ENCODE results near the gene CD69. TPM values are rescaled to one million over a fixed set of nuclear protein-coding genes. Genes with fewer than 3 reads are reported as not detected.

The CD69 gene
- total RNA-seq, 2 donors from 2014 or later, result 126 to 158 TPM

DNA sequence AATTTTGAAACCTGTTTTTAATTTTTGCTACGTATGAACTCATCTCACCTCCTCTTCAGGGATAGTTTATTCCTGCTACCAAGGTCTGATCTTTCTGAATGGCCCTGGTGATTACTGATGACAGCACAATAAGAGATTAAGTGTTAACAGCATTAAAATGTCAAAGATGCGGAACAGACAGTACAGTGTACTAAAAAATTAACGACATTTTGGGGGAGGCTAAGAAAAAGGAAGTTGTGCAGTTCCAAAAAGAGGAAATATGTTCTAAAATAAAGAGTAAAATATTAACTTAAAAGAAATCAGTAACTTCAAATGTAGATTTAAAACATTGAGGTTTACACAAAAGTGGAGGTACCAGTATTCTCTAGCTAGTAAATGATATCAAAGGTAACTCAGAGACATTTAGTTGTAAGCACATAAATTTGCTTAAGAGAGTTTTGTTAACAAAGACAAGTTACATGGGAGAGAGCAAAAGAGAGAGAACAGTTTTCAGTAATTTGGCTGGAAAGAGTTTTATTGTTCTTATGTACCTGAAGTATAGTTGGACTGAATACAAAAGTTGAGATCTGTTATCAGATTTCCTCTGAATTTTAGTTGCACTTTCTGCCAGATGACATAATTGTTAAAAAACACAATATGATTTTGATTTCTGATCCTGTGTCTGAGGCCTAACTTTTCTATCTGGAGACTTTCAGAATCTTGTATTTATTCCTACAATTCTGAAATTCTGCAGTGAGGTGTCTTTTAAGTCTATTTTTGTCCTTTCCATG, 23.6 kb downstream of the CD69 start:
- H3K27ac Mint-ChIP-seq, result peak overlapping the region; percentile 97
- no peak for DNase-seq

GRCh38 chr12:9735601-9736000, 25.1 kb downstream of the CD69 start:
- peaks cover 70% of the 10 kb centered on the region for H3K4me1 Mint-ChIP-seq (ENCODE audit: low read depth)
- no peak overlapping the region for H3K27ac Mint-ChIP-seq
- ATAC-seq (replicated peaks in 1 of 2), result no peak

More for the DNA sequence above, 23.6 kb downstream of the CD69 start:
- Mint-ChIP-seq H3K4me1 (ENCODE audit: low read depth) (peaks cover 63% of the 10 kb centered on the region), H3K27me3 (ENCODE audit: low read depth) (no peaks in the 10 kb centered on the region), H3K4me3 (peak overlapping the region; percentile 70 to 92), H3K36me3 (ENCODE audit: insufficient read depth in 2 of 2) (peaks cover 11 to 14% of the 10 kb centered on the region in 2 donors), H3K9me3 (peaks cover 0 to 5% of the 10 kb centered on the region in 2 donors)
- no peak for ATAC-seq (replicated peaks in 1 of 2)

DNA sequence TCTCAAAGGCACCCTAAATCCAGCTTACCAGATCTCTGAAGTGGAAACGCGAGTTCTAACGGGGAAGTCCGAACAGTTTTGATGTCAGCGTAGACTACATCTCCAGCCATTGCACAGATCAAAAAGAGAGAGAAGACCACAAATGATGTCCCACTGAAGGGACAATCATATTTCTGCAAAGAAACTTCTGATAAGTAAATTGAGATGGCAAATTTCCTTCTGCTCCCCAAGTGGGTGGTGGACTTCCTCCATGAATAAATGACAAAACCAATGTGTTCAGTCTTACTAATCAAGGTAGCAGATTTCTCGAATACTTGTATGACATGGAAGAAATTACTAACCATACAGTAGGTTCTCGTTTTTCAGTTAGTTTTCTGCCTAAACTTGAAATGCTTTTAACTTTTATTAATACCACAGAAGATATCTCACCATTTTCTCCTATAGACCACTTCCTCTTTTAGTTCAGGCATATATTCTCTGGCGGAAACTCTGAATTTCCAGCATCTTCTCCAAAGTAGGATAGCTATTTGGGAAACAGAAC, 27.7 kb downstream of the CD69 start, which contains the start of gene CLECL1:
Gene CLECL1 (minus strand): TSS at position 177 of the 541 bp plus-strand sequence.
- Mint-ChIP-seq H3K36me3 (ENCODE audit: insufficient read depth in 2 of 2) (no peaks in the 10 kb centered on the region), H3K27ac (peak within 1 kb of the TSS; percentile 91), H3K9me3 (peaks cover 0 to 2% of the 10 kb centered on the region in 2 donors), H3K4me1 (ENCODE audit: low read depth) (peaks cover 62% of the 10 kb centered on the region), H3K4me3 (peak within 1 kb of the TSS; percentile 79 to 89), H3K27me3 (ENCODE audit: low read depth) (no peaks in the 10 kb centered on the region)
- DNase-seq (no peak), ATAC-seq (replicated peaks in 1 of 2) (peak; percentile 83 to 87)

More at GRCh38 chr12:9735601-9736000, 25.1 kb downstream of the CD69 start:
- DNase-seq, result no peak
- Mint-ChIP-seq H3K4me3 (no peak overlapping the region), H3K36me3 (ENCODE audit: insufficient read depth in 2 of 2) (peaks cover 9 to 12% of the 10 kb centered on the region in 2 donors), H3K27me3 (ENCODE audit: low read depth) (no peaks in the 10 kb centered on the region), H3K9me3 (peaks cover 0 to 3% of the 10 kb centered on the region in 2 donors)

- peak; percentile 34 to 47 for ATAC-seq (replicated peaks in 1 of 2)
- no peaks in the 10 kb centered on the region for H3K27me3 Mint-ChIP-seq (ENCODE audit: low read depth)
- H3K27ac Mint-ChIP-seq, result peak overlapping the region; percentile 91
- no peaks in the 10 kb centered on the region for H3K36me3 Mint-ChIP-seq (ENCODE audit: insufficient read depth in 2 of 2)
- H3K4me3 Mint-ChIP-seq, result peak overlapping the region; percentile 79 to 89
- peaks cover 0 to 2% of the 10 kb centered on the region in 2 donors for H3K9me3 Mint-ChIP-seq
- DNase-seq, result no peak
- H3K4me1 Mint-ChIP-seq (ENCODE audit: low read depth), result peaks cover 50% of the 10 kb centered on the region
Measured at GRCh38 chr12:9731797-9732196, 28.9 kb downstream of the CD69 start.

DNA sequence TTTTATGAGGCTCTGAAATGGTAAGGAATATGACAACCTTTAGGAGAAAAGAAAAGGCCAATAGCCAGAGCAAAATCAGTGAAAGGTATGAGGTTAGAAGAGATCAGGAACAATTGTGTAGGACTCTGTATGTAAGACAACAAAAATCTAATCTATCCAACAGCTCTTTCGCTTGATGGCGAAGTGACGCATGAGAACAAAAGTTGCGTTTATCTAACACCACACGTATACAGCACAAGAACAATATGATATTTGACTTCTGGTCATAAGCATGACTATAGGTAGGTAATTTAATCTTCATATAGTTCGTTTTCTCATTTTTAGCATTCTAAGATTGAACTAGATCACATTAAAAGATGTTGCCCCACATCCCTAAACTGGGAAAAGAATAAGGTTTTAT, 29.3 kb downstream of the CD69 start:
- H3K36me3 Mint-ChIP-seq (ENCODE audit: insufficient read depth in 2 of 2), result no peaks in the 10 kb centered on the region

DNA sequence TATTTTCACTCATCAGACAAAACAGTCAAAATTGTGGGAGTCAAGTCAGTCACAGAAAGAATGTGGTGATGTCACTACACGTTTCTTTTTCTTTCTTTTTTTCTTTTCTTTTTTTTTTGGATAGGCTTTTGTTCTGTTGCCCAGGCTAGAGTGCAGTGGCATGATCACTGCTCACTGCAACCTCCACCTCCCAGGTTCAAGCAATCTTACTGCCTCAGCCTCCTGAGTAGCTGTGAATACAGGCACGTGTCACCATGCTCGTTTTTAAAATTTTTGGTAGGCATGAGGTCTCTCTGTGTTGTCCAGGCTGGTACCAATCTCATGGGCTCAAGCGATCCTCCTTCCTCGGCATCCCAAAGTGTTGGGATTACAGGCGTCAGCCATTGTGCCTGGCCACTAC, 30.1 kb downstream of the CD69 start:
- ATAC-seq (replicated peaks in 1 of 2), result no peak
- Mint-ChIP-seq H3K4me1 (ENCODE audit: low read depth) (peaks cover 42% of the 10 kb centered on the region), H3K4me3 (peak overlapping the region; percentile 79 to 89), H3K36me3 (ENCODE audit: insufficient read depth in 2 of 2) (no peaks in the 10 kb centered on the region), H3K27ac (no peak overlapping the region), H3K9me3 (peaks cover 0 to under 1% of the 10 kb centered on the region in 2 donors), H3K27me3 (ENCODE audit: low read depth) (no peaks in the 10 kb centered on the region)
- DNase-seq, result no peak

More for the DNA sequence above, 29.3 kb downstream of the CD69 start:
- no peak for ATAC-seq (replicated peaks in 1 of 2)
- no peaks in the 10 kb centered on the region for H3K27me3 Mint-ChIP-seq (ENCODE audit: low read depth)
- peaks cover 46% of the 10 kb centered on the region for H3K4me1 Mint-ChIP-seq (ENCODE audit: low read depth)
- H3K9me3 Mint-ChIP-seq, result peaks cover 0 to 2% of the 10 kb centered on the region in 2 donors
- no peak for DNase-seq
- H3K4me3 Mint-ChIP-seq, result peak overlapping the region; percentile 79 to 89
- peak overlapping the region; percentile 91 for H3K27ac Mint-ChIP-seq

GRCh38 chr12:9730011-9730410, 30.7 kb downstream of the CD69 start:
- H3K4me3 Mint-ChIP-seq, result peak overlapping the region; percentile 26 to 66
- no peak for DNase-seq
- H3K9me3 Mint-ChIP-seq, result no peaks in the 10 kb centered on the region
- no peak for ATAC-seq (replicated peaks in 1 of 2)
- peaks cover 42% of the 10 kb centered on the region for H3K4me1 Mint-ChIP-seq (ENCODE audit: low read depth)
- H3K27me3 Mint-ChIP-seq (ENCODE audit: low read depth), result no peaks in the 10 kb centered on the region
- no peaks in the 10 kb centered on the region for H3K36me3 Mint-ChIP-seq (ENCODE audit: insufficient read depth in 2 of 2)
- no peak overlapping the region for H3K27ac Mint-ChIP-seq

- ATAC-seq (replicated peaks in 1 of 2), result no peak
- DNase-seq, result no peak
- H3K36me3 Mint-ChIP-seq (ENCODE audit: insufficient read depth in 2 of 2), result no peaks in the 10 kb centered on the region
- no peaks in the 10 kb centered on the region for H3K27me3 Mint-ChIP-seq (ENCODE audit: low read depth)
- peaks cover 46% of the 10 kb centered on the region for H3K4me1 Mint-ChIP-seq (ENCODE audit: low read depth)
- H3K4me3 Mint-ChIP-seq, result no peak overlapping the region
- H3K27ac Mint-ChIP-seq, result no peak overlapping the region
- H3K9me3 Mint-ChIP-seq, result no peaks in the 10 kb centered on the region
Measured at GRCh38 chr12:9729082-9729481, 31.6 kb downstream of the CD69 start.

GRCh38 chr12:9727813-9728212, 32.9 kb downstream of the CD69 start:
- H3K4me3 Mint-ChIP-seq, result no peak overlapping the region
- DNase-seq (no peak), ATAC-seq (replicated peaks in 1 of 2) (no peak)
- peaks cover 45% of the 10 kb centered on the region for H3K4me1 Mint-ChIP-seq (ENCODE audit: low read depth)
- no peaks in the 10 kb centered on the region for H3K9me3 Mint-ChIP-seq
- no peak overlapping the region for H3K27ac Mint-ChIP-seq
- H3K36me3 Mint-ChIP-seq (ENCODE audit: insufficient read depth in 2 of 2), result peaks cover 0 to 4% of the 10 kb centered on the region in 2 donors
- no peaks in the 10 kb centered on the region for H3K27me3 Mint-ChIP-seq (ENCODE audit: low read depth)

- Mint-ChIP-seq H3K9me3 (no peaks in the 10 kb centered on the region), H3K27ac (no peak overlapping the region), H3K36me3 (ENCODE audit: insufficient read depth in 2 of 2) (peaks cover 2 to 5% of the 10 kb centered on the region in 2 donors), H3K27me3 (ENCODE audit: low read depth) (no peaks in the 10 kb centered on the region), H3K4me3 (peak overlapping the region in 1 of 2 donors; percentile 34), H3K4me1 (ENCODE audit: low read depth) (peaks cover 44% of the 10 kb centered on the region)
- no peak for ATAC-seq (replicated peaks in 1 of 2)
- no peak for DNase-seq
Measured at GRCh38 chr12:9725213-9725870, 35.4 kb downstream of the CD69 start.

DNA sequence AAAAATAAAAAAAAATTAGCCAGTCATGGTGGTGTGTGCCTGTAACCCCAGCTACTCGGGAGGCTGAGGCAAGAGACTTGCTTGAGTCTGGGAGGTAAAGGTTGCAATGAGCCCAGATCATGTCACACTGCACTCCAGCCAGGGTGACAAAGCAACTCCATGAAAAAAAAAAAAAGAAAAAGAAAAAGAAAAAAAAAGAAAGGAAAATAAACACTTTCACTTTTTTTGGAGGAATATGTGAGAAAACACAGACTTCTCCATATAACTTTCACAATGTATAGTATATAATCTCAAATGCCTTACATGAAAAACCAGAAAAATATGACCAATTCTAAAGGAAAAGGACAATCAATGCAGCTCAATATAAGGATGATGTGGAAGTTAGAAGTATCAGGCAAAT, 36.7 kb downstream of the CD69 start:
- H3K27ac Mint-ChIP-seq, result peak overlapping the region; percentile 70
- H3K9me3 Mint-ChIP-seq, result no peaks in the 10 kb centered on the region
- H3K27me3 Mint-ChIP-seq (ENCODE audit: low read depth), result no peaks in the 10 kb centered on the region
- ATAC-seq (replicated peaks in 1 of 2) (no peak), DNase-seq (no peak)
- H3K4me3 Mint-ChIP-seq, result no peak overlapping the region
- peaks cover 2 to 5% of the 10 kb centered on the region in 2 donors for H3K36me3 Mint-ChIP-seq (ENCODE audit: insufficient read depth in 2 of 2)
- H3K4me1 Mint-ChIP-seq (ENCODE audit: low read depth), result peaks cover 49% of the 10 kb centered on the region

DNA sequence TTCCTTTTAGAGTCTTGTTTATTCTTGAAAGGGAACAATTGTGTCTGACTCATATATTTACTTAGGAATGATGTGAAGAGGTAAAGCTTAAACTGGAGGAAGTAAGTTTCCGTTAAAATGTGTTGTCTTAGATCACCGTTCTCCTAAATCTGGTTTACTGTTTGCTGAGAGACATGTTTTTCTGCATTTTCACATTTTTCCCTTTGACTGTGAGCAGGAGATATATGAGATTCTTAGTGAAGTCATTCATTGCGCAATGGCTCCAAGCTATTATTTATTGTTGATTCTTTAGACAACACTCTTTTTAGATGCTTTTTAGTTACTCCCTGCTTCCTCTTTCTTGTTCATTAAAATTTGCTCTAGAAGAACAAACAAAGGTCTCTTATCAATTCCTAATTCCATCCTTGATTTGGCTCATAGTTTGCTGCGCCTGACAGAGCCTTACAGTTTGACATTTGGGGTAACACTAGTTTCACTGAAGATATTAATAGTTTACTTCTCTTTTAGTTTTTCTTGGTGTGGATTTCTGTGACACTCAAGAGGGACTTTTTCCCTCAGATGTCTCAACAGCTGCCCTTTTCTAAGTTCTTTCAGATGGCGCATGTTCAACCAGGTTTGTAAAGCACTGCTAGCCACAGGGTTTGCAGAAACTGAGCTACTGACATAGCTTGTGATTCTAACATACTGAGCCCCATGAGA, 39.2 kb downstream of the CD69 start:
- Mint-ChIP-seq H3K27ac (no peak overlapping the region), H3K4me3 (peak overlapping the region in 1 of 2 donors; percentile 4), H3K9me3 (no peaks in the 10 kb centered on the region), H3K4me1 (ENCODE audit: low read depth) (peaks cover 49% of the 10 kb centered on the region), H3K36me3 (ENCODE audit: insufficient read depth in 2 of 2) (peaks cover 5% of the 10 kb centered on the region in 2 donors), H3K27me3 (ENCODE audit: low read depth) (no peaks in the 10 kb centered on the region)
- no peak for ATAC-seq (replicated peaks in 1 of 2)
- no peak for DNase-seq
